HG02610 (cell line): ENCODE data around the gene EFNB1.
"Not testable (repeated sequence)": the region's sequence is repeated elsewhere in the genome, so short reads cannot be mapped to it uniquely, and the experiment has no call there.

Experiments
- ATAC-seq: cut with Tn5 transposase; IDR thresholded peaks from one replicate; pipeline ENCODE4 v1.9.1; 2021; ENCODE audit warnings: mild to moderate bottlenecking, moderate library complexity; ENCODE audit not compliant: unreplicated experiment

Gene EFNB1

DNA sequence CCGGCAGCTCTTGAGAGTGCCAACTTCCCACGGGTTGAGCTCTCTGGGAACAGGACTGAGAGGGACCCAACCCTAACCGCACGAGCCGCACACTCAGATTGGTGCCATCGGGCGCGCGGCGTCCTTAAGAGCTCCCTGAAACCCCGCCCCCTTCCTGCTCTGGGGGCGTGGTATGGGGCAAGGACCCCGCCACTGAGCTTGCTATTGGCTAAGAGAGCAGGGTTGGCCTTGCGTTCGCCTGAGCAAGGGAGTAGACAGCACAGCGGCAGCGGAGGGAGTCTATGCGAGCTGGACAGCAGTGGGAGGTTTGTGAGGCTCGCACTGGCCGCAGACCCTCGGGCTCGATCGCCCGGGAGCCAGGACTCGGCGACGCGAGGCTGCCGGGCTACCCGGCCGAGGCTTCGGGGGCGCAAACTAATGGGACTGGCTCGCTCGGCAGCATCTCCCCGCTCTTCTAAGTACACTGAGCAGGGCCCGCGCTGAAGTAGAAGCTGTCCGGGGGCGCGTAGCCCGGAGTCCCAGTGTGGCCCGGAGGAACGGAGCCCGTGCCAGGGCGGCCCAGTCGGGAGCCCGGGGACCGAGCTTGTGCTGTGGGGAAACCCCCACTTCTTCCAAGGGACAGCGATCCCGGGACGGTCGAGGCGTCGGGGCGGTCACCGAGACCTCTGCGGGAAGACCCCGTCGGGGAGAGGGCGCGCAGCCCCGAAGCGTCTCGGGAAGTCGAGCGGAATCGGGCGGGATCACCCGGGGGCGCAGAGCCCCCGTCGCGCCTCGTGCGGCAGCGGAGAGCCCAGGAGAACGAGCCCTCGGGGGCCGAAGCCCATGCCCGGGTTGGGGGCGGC is at the start of gene EFNB1:
Gene EFNB1, plus strand, starts transcription at position 282 of the 842 bp plus-strand sequence. CDS start 756 bp downstream, outside the sequence.
- peak; percentile 97 for ATAC-seq

DNA sequence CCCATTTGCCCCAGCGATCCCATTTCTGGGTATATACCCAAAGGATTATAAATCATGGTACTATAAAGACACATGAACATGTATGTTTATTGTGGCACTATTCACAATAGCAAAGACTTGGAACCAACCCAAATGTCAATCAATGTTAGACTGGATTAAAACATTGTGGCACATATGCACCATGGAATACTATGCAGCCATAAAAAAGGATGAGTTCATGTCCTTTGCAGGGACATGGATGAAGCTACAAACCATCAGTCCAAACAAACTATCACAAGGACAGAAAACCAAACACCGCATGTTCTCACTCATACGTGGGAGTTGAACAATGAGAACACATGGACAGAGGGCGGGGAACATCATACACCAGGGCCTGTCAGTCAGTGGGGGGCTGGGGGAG is 47.5 kb upstream of the EFNB1 start:
- ATAC-seq, result not testable (repeated sequence)

DNA sequence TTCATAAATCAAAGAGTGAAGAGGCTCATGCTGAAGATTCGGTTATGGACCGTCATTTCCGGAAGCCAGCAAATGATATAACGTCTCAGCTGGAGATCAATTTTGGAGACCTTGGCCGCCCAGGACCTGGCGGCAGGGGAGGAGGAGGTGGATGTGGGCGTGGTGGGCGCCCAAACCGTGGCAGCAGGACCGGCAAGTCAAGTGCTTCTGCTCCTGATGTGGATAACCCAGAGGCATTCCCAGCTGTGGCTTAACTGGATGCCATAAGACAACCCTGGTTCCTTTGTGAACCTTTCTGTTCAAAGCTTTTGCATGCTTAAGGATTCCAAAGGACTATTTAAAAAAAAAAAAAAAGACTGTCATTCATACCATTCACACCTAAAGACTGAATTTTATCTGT is 44.0 kb upstream of the EFNB1 start:
- no peak for ATAC-seq

DNA sequence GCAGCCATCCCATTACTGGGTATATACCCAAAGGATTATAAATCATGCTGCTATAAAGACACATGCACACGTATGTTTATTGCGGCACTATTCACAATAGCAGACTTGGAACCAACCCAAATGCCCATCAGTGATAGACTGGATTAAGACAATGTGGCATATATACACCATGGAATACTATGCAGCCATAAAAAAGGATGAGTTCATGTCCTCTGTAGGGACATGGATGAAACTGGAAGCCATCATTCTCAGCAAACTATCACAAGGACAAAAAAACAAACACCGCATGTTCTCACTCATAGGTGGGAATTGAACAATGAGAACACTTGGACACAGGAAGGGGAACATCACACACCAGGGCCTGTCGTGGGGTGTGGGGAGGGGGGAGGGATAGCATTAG is 42.2 kb upstream of the EFNB1 start:
- not testable (repeated sequence) for ATAC-seq

DNA sequence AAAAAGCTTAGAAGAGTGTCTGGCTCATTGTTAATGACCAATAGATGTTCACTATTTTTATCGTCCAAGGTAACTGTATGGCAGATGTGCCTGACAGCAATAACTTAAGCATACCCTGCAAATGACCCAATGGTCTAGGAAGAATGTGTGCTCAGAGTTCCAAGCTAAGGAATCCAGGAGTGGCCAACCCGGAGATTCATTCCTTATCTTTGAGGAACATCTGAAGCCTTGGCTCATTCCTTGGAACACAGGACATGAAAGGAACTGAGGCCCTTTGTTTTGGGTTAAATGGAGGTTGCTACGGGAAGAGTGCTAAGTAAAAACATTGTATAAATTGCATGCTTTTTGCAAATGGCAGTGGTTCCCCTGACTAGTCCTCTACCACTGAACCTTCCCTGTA is 38.9 kb upstream of the EFNB1 start:
- no peak for ATAC-seq

DNA sequence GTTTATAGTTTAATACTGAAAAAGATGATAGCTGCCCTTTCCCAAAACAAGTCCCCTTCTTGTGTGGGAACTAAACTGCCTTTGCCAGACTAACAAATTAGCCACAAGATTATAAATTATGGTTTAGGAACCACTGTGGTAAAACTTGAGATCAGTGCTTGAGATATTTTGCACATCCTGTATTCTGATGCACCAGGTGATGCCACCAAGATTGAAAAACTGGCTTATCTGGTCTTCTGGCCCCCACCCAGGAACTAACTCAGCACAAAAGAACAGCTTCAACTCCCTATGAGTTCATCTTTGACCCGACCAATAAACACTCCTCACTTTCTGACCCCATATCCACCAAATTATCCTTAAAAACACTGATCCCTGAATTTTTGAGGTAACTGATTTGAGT is 36.7 kb upstream of the EFNB1 start:
- no peak for ATAC-seq

DNA sequence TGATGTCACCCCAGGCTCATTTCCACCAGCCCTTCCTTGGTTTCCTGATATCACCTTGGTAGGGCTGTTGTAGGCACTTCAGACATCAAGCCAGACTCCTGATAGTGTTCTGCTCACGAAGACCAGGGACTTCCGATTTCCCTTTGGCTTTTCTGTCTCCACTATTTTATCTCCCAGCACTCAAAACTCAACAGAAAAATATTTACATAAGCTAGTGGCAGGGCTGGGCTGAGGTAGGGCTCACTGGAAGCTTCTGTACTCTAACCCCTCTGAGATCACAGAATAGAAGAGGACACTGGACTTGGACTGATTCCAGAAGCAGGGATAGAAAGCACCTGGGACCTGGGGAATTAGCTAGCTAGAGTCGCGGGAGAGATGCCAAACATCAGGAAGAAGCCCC is 34.4 kb upstream of the EFNB1 start:
- ATAC-seq, result no peak

DNA sequence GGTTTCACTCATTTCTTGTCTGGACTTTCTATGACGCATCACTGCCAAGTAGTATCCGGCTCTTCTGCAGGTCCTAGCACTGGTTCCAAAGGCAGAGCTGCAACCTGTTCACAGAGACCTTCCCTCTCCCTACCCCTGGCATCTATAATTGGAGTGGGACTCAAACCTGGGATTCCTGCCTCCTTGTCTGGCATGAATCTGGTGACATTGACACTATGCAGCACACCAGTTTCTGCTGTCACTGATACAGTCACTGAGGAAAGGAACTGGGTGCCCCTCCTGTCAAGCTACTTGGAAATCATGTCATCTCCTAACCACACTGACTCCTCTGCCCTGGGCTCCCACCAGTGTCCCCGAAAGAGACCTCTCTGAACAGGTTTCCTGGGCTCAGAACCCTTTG is 33.1 kb upstream of the EFNB1 start:
- no peak for ATAC-seq

DNA sequence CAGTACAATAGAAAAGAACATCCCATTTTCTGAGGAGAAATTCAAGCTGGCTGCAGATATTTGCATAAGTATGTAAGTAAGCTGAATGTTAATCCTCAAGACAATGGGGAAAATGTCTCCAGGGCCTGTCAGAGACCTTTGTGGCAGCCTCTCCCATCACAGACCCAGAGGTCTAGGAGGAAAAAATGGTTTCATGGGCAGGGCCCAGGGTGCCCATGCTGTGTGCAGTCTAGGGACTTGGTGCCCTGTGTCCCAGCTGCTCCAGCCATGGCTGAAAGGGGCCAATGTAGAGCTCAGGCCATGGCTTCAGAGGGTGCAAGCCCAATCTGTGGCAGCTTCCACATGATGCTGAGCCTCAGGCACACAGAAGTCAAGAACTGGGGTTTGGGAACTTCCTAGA is 30.4 kb upstream of the EFNB1 start:
- ATAC-seq, result not testable (repeated sequence)

DNA sequence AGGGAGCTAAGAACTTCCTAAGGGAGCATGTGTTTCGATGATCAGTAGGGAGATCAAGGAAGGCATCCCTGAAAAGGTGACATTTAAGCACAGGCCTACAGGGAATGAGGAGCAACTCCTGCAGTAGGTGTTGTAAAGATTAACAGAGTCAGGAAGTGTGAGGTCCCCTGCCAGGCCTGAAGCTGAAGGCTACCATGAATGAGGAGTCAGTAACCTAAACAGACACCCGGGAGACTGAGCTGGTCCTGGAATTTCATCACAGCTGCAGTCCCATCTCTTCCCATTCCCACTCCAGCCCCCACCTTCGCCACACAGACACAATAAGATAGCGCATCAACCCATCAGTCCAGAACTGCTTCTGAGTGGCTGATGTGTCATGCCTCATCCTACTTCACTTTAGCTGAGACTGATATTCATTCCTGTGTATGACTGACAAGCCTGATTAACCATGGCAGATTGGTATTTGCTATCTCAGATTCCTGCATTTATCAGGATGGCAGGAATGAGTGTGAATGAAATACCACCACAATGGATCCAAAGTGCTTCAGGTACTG is 27.0 kb upstream of the EFNB1 start:
- ATAC-seq, result no peak

DNA sequence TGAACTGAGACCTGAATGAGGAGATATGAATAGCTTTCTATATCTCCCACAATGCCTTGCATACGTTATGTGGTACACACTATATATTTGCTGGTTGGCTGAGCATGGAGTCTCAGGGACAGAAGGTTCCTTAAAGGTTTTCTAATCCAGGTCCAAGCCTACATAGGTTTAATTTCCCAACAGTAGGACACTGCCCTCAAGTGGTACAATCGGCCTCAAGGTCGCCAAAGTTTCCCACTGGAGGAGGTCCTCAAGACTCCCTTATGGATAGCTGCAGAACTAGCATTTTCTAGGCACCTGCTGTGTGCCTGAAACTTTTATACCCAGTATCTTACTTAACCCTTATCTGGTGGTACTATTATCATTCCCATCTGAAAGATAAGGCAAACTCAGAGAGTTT is 21.0 kb upstream of the EFNB1 start:
- no peak for ATAC-seq

DNA sequence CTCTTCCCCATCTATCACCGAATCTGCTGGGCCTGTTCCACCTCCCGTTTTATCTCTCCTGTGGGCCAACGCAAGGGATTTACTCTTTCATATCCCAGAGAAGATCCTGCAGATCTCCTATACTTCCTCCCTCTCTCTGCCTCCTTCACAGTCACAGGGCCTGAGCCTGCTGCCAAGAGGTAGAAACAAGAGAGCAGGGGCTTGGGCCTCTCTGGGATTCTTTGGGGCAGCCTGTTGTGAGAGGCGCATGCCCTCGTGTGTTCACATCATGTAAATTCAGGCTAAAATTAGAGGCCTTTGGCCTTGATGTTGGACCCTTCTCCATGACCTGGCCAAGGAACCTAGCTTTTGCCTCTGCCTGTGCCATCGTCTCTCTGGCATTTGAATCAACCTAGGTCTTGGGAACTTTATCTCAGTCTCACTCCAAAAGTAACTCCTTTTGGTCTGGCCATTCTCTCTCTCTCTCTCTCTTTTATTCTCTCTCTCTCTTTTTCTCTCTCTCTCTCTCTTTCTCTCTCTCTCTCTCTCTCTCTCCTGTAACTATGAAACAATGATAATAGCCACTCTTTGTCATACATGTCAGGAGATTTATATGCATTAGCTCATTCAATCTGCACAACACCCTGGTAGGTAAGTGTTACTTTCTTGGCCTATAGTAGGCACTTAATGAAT is 20.0 kb upstream of the EFNB1 start:
- no peak for ATAC-seq

DNA sequence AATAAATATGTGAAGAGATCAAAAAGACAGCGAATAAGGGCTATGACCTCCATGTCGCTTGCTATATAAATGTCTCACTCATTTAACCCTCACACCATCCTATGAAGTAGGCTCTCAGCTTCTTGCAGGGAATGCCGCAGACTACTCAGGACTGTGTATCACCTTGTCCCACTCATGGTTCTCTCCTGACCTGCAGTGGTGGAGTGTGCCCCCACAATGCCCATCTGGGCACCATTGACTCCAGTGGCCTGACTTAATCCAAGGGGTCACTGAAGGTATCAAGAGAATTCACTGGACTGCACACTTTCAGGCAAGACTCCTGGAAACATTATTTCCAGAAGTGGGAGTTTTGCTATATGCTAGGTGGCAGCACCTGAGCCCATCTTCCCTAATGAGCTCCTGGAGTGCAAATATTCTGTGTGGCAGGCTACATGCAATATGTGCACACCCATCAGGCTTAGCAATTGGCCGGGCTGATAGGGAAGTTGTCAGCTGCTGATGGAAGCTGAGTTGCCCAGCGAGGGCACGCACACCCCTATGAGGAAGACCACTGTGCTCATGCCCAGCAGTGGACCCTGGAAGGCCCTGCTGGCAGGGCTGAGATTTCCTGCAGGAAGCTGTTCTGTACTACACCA is 8.2 kb upstream of the EFNB1 start:
- no peak for ATAC-seq

DNA sequence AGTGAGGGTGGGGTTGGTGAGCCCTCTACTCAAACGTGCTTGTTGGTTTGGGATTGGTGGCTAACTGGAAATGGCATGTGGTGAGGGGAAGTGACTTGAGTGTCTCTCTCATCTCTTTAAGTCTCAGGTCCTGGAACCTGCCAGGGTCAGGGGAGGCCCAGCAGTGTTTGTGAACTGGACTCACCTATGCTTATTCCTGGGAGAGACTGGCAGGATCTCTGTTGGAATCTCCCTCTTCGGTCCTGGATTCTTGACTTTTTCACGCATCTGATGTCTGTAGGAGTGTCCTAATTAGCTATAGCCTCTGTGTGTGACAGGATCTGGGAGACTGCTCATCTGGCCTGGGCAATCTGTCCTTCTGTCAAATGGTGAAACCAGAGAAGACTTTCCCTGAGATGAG is 7.2 kb upstream of the EFNB1 start:
- ATAC-seq, result no peak

DNA sequence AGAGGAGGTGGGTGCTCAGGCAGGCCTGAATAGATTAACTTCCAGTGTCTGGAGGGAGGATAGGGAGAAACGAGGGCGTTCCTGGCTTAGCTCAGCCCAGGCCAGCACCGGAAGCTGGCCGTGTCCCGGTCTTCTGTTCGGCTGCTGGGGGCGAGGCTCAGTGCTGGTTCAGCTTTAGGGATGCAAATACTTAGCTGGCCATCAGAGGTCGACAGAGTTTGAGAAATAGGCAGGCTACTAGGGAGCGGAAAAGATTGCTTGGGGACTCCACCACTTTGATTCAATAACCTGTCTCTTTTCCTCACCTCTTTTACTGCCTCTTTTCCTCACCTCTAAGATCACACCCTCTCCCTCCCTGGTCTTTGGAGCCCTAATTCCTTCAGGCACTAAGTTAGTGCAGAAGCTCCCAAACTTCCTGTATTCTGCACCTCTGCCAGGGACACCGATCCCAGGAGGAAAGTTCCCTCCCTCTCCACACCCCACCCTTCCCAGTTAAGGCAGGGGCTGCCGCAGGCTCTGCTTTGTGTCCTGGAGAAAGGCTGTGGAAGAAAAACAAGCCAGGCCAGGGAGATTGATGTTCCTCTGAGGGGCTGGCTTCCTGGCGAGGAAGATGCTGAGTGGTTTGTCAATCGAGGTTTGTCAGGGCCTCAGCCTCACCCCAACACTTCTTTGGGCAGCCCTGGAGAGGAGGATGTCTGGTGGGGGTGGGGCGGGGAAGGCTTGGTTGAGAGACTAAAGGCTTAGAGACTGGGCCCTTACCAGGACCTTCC is 6.0 kb upstream of the EFNB1 start:
- ATAC-seq, result no peak

DNA sequence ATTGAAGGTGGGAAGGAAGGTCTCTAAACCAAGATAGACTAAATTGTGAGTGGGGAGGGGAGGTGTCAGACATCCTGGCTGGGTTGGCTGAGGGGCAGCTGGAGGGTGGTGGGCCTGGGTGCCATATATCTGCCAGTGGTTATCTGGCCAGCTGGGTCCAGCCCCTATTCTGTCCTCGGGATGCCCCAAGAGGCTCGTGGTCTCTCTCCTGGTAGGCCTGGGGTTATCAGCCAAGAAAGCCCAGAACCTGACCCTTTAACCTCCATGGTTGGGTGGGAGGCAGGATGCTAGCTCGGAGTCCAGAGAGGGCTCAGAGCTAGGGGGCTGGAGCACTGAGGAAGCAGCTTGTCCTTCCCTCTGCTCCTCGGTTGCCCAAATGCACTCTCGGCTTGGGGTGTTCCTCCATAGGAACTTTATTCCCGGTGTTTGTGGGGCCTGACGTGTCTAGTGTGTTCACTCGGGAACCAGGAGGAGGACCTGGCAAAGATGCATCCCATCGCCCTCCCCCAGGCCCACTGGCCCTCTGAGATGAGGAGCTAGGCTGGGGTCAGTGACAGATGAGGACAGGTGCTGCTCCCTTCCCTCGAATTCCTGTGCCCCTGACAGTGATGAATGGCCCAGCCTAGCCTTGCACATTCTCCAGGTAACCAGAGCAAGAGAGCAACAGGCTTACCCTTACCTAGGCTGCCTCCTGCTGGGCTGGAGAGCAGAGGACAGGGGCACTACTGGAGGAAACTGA is 5.2 kb upstream of the EFNB1 start:
- ATAC-seq, result no peak

DNA sequence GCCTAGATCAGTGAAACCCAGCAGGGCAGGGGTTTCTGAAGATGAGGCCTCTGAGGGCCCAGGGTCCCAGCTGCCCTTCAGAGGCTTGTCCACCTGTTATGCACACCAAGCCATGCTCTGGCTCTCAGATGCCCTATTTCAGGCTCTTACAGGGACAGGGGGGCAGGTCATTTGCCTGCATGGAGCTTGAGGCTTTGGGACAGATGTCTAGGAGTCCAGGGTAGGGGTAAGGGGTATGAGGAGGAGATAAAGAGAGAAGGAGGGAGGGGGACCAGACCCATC is 4.7 kb upstream of the EFNB1 start:
- no peak for ATAC-seq

DNA sequence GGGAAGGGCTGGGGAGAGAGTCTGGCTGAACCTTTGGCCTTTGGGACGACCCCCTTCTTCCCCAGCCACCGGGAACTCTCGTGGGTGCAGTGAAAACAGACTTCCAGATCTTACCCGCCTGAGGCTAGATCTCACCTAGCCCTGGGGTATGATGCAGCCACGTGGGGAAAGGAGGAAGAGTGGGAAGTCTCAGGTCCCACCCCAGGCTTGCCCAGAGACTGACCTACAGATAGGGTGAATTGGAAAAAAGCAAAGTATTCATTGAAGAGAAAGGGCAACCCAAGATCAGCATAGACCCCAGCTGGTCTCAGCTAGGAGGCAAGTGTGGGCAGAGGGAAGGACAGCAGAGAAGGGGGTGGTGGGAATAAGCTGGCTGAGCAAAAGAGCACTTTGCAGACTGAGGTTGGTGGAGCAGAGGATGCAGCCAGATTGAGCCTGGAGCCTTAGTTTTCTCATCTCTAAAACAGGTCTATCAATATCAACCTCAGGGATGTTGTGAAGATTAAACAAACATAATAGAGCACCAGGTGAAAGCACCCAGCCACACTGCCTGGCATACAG is 4.2 kb upstream of the EFNB1 start:
- ATAC-seq, result no peak

DNA sequence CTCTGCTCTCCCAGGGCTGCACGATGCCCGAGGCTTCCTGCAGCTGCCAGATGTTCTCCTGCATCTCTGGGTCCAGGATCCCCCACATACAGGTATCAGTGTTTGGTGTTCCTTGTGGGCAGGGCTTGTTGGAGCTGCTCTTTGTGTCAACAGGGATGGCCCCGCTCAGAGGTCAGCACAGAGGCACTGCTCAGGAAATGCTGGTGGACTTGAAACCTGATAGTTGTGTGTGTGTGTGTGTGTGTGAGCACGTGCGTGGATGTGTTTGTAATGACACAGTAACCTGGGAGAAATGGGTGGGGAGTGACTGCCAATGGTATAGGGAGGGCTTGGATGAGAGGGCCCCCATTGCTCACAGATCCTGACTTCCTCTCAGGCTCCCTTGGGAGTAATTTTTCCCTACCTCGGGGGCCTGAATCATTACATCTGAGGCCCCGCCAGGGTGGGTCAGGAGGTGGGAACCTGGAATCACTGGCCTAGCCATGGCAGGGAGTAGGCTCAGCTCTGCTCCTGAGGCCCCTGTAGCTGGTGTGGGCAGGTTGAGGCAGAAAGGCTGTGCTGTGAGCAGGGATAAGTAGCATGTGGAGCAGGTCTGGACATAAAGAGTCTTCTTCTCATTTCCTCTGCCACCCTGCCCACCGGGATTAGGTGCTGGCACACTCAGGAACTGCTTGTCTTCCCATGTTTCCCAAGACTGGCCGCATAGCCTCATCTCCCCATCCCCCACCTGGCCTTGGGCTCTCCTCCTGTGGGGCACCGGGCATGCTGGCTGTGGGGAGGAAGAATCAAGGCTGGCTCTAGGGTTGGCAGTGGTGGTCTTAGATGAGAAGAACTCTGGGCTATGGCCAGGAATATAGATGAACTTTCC is 2.5 kb upstream of the EFNB1 start:
- no peak for ATAC-seq
